Hair follicular keratinocyte (primary cell): Measurements from ENCODE around the gene OGFOD2. TPM values are rescaled to one million over a fixed set of nuclear protein-coding genes. Genes with fewer than 3 reads are reported as not detected.

Experiments used
- total RNA-seq: library from RNA; depleted of rRNA; stranded (reverse); fragments of >200 nt; gene quantifications from 2 replicates; pipeline ENCODE4 v1.2.3, GENCODE V29; 2015

The OGFOD2 gene
- total RNA-seq = 7.0 and 15.6 TPM in 2 replicates

GRCh38 chr12:122974892-122975789 lies at the start of gene OGFOD2:
OGFOD2 (plus strand) TSS chr12:122975244; CDS start chr12:122975252, 8 bp downstream.

GRCh38 chr12:122965851-122966742 lies 8.9 kb upstream of the OGFOD2 start, which contains the start of gene ABCB9:
ABCB9 (minus strand) TSS chr12:122966463; CDS start chr12:122960235, 6,228 bp downstream.

GRCh38 chr12:122980183-122981035 lies 5.4 kb downstream of the OGFOD2 start, which contains the start of gene ARL6IP4:
ARL6IP4 (plus strand) TSS chr12:122980681; CDS start chr12:122981140, 459 bp downstream.

Other genes with a start within 250 kb of the OGFOD2 start
- gene HCAR1, start 244.4 kb upstream of the OGFOD2 start, total RNA-seq = 0.11 and 0.31 TPM in 2 replicates
- 30.9 and 33.2 TPM in 2 replicates for gene DENR, start 222.4 kb upstream of the OGFOD2 start, total RNA-seq
- 0.23 TPM in 2 replicates for gene CCDC62, start 200.7 kb upstream of the OGFOD2 start, total RNA-seq
- 43.9 and 47.3 TPM in 2 replicates for gene HIP1R, start 139.8 kb upstream of the OGFOD2 start, total RNA-seq
- gene VPS37B, start 79.1 kb upstream of the OGFOD2 start, total RNA-seq = 53.7 and 59.2 TPM in 2 replicates
- gene ABCB9, start 8.8 kb upstream of the OGFOD2 start, total RNA-seq = 6.3 and 10.5 TPM in 2 replicates
- gene ARL6IP4, start 5.4 kb downstream of the OGFOD2 start, total RNA-seq = 262 and 285 TPM in 2 replicates
- 2.9 and 4.1 TPM in 2 replicates for gene PITPNM2, start 175.8 kb downstream of the OGFOD2 start, total RNA-seq